Activated CD4-positive, alpha-beta T cell treated with anti-CD3 and anti-CD28 coated beads, Interleukin-2, amount 50 U/mL, for 16 hours (primary cell): ENCODE data around the gene RASA1.

Source experiments
- DNase-seq: peaks from one replicate; pipeline ENCODE4 v3.0.0-alpha.2; 2020

RASA1 gene

GRCh38 chr5:87361536-87362213, 94.0 kb downstream of the RASA1 start:
- no peak for DNase-seq

GRCh38 chr5:87367243-87367642, 99.6 kb downstream of the RASA1 start:
- DNase-seq: no peak

- DNase-seq: no peak
Measured at GRCh38 chr5:87368601-87369000, 100.9 kb downstream of the RASA1 start.

- no peak for DNase-seq
Measured at GRCh38 chr5:87369431-87369830, 101.7 kb downstream of the RASA1 start.

GRCh38 chr5:87372705-87373104, 105.0 kb downstream of the RASA1 start:
- no peak for DNase-seq

GRCh38 chr5:87382224-87382623, 114.5 kb downstream of the RASA1 start:
- no peak for DNase-seq

- no peak for DNase-seq
Measured at GRCh38 chr5:87383216-87383615, 115.5 kb downstream of the RASA1 start.

- no peak for DNase-seq
Measured at GRCh38 chr5:87385802-87386201, 118.1 kb downstream of the RASA1 start.

GRCh38 chr5:87388129-87388528, 120.4 kb downstream of the RASA1 start:
- no peak for DNase-seq

GRCh38 chr5:87389296-87390034, 121.8 kb downstream of the RASA1 start:
- DNase-seq: no peak

GRCh38 chr5:87390075-87390474, 122.4 kb downstream of the RASA1 start:
- no peak for DNase-seq

GRCh38 chr5:87390576-87391199, 123.0 kb downstream of the RASA1 start:
- DNase-seq: no peak

- DNase-seq: no peak
Measured at GRCh38 chr5:87392170-87392569, 124.5 kb downstream of the RASA1 start.

GRCh38 chr5:87392801-87393200, 125.1 kb downstream of the RASA1 start:
- DNase-seq: no peak

GRCh38 chr5:87393331-87393730, 125.6 kb downstream of the RASA1 start:
- DNase-seq: no peak

GRCh38 chr5:87394411-87395165, 126.9 kb downstream of the RASA1 start:
- no peak for DNase-seq

GRCh38 chr5:87398981-87399614, 131.4 kb downstream of the RASA1 start:
- no peak for DNase-seq

GRCh38 chr5:87399720-87400119, 132.0 kb downstream of the RASA1 start:
- DNase-seq: no peak

GRCh38 chr5:87400305-87400899, 132.7 kb downstream of the RASA1 start:
- DNase-seq: peak; percentile 53

GRCh38 chr5:87401626-87402025, 133.9 kb downstream of the RASA1 start:
- no peak for DNase-seq

- DNase-seq: no peak
Measured at GRCh38 chr5:87403409-87403808, 135.7 kb downstream of the RASA1 start.

GRCh38 chr5:87403899-87404298, 136.2 kb downstream of the RASA1 start:
- DNase-seq: no peak
